HCT116 (cell line): Measurements from ENCODE around the gene EPHB3. TPM values are rescaled to one million over a fixed set of nuclear protein-coding genes. Genes with fewer than 3 reads are reported as not detected.

Experiments
- ATAC-seq: fragments of 200-7000 bp; cut with Tn5 transposase; 2 replicates; pipeline ENCODE4 v1.9.1; 2020; ENCODE audit warnings: mild to moderate bottlenecking, moderate library complexity
- BruUV-seq: library from RNA; stranded (reverse); fragments of 400-500 nt; replicated peaks from 2 replicates; lab custom pipeline; 2021; lab: Mats Ljungman, UMichigan
- CTCF ChIA-PET: fragments of 300-600 bp; sonication (Branson Sonifier 250); formaldehyde crosslinking; loops from one replicate; lab custom pipeline; 2021; ENCODE audit warnings: antibody characterized with exemption; lab: Charles Lee
- POLR2A ChIA-PET: fragments of 300-600, 350-600 bp; sonication (Branson Sonifier 250); formaldehyde crosslinking; loops from one replicate; lab custom pipeline; 2021; ENCODE audit warnings: antibody characterized with exemption; lab: Charles Lee
- RAD21 ChIA-PET, 2 experiments: fragments of 300-600 bp; sonication (Branson Sonifier 250); formaldehyde crosslinking; loops; one replicate each; lab custom pipeline; 2023; ENCODE audit warnings: low total read pairs in 2 of 2; ENCODE audit not compliant: uncharacterized antibody in 2 of 2, unreplicated experiment in 2 of 2, low non-redundant PET in 1 of 2; lab: Charles Lee
- DNase-seq: peaks from one replicate; pipeline ENCODE4 v3.0.0-alpha.2; 2010; ENCODE audit warnings: low read depth, low spot score
- H2AFZ ChIP-seq: fragments of 200-600 bp; shearing (Covaris generic), sonication (generic); 2 replicates; pipeline ENCODE4 v1.6.1; 2017; ENCODE audit warnings: low read depth, mixed run types, mixed read lengths, antibody characterized with exemption, low read length; ENCODE audit not compliant: poor library complexity, severe bottlenecking
- H3K27ac ChIP-seq: 2 replicates; pipeline ENCODE4 v1.5.1; 2012; ENCODE audit warnings: low read depth, low read length
- H3K27me3 ChIP-seq: fragments of 200-600 bp; sonication (generic); 2 replicates; pipeline ENCODE4 v1.6.1; 2016; ENCODE audit warnings: mixed run types, low read length, mixed read lengths; ENCODE audit not compliant: insufficient read depth
- H3K36me3 ChIP-seq, 2 experiments: fragments of 200-500 bp in 1 of 2; fragments of 200-600 bp in 1 of 2; sonication (Bioruptor generic) in 1 of 2; sonication (generic) in 1 of 2; 2 replicates each; pipeline versions ENCODE4 v1.5.1 to v1.6.1; 2014 to 2016; ENCODE audit warnings: low read length in 2 of 2, inconsistent platforms in 1 of 2, mixed read lengths in 1 of 2, mixed run types in 1 of 2; ENCODE audit not compliant: insufficient read depth in 2 of 2, control insufficient read depth in 1 of 2
- H3K4me1 ChIP-seq, 2 experiments: fragments of 200-600 bp in 1 of 2; sonication (generic) in 1 of 2; 2 replicates each; pipeline versions ENCODE4 v1.5.1 to v1.6.1; 2012 to 2017; ENCODE audit warnings: low read length in 2 of 2, inconsistent platforms in 1 of 2, mild to moderate bottlenecking in 1 of 2, mixed read lengths in 1 of 2, mixed run types in 1 of 2, moderate library complexity in 1 of 2; ENCODE audit not compliant: insufficient read depth in 2 of 2, control insufficient read depth in 1 of 2
- H3K4me2 ChIP-seq: fragments of 200-600 bp; sonication (generic); 2 replicates; pipeline ENCODE4 v1.6.1; 2017; ENCODE audit warnings: mixed run types, low read length, mixed read lengths
- H3K4me3 ChIP-seq, 2 experiments: fragments of 200-600 bp in 1 of 2; sonication (generic) in 1 of 2; replicated peaks in 1 of 2; 2 replicates each; pipeline ENCODE4 v1.5.1; 2011 to 2016; ENCODE audit warnings: low read length in 2 of 2, control low read depth in 1 of 2, low read depth in 1 of 2, mild to moderate bottlenecking in 1 of 2, mixed read lengths in 1 of 2, mixed run types in 1 of 2
- H3K79me2 ChIP-seq: fragments of 200-600 bp; sonication (generic); 2 replicates; pipeline ENCODE4 v1.6.1; 2017; ENCODE audit warnings: mild to moderate bottlenecking, mixed run types, low read length, moderate library complexity, mixed read lengths; ENCODE audit not compliant: insufficient read depth
- H3K9ac ChIP-seq: fragments of 200-600 bp; sonication (generic); 2 replicates; pipeline ENCODE4 v1.6.1; 2016; ENCODE audit warnings: low read length, mixed read lengths
- H3K9me2 ChIP-seq: fragments of 200-600 bp; sonication (generic), shearing (Covaris generic); 2 replicates; pipeline ENCODE4 v1.6.1; 2017; ENCODE audit warnings: mixed run types, mild to moderate bottlenecking, moderate library complexity; ENCODE audit not compliant: insufficient read depth
- H3K9me3 ChIP-seq, 2 experiments: fragments of 200-500 bp in 1 of 2; fragments of 200-600 bp in 1 of 2; sonication (Bioruptor generic) in 1 of 2; sonication (generic) in 1 of 2; 2 replicates each; pipeline ENCODE4 v1.6.1; 2014 to 2017; ENCODE audit warnings: low read length in 2 of 2, mixed read lengths in 2 of 2, inconsistent platforms in 1 of 2, low read depth in 1 of 2, mild to moderate bottlenecking in 1 of 2, mixed run types in 1 of 2, moderate library complexity in 1 of 2; ENCODE audit not compliant: control insufficient read depth in 1 of 2, insufficient read depth in 1 of 2
- H4K20me1 ChIP-seq: fragments of 200-600 bp; sonication (generic), shearing (Covaris generic); 2 replicates; pipeline ENCODE4 v1.6.1; 2017; ENCODE audit warnings: mixed run types, mild to moderate bottlenecking, moderate library complexity; ENCODE audit not compliant: insufficient read depth
- CEBPB ChIP-seq: IDR thresholded peaks from 2 replicates; pipeline ENCODE4 v1.6.1; 2012; ENCODE audit warnings: low read depth
- CTCF ChIP-seq, 3 experiments: fragments of 200-600 bp in 1 of 3; sonication (generic) in 1 of 3; IDR thresholded peaks in 2 of 3; conservative IDR thresholded peaks in 1 of 3; 2 replicates each; pipeline ENCODE4 v1.5.1; 2012 to 2017; ENCODE audit warnings: low read depth in 2 of 3, low read length in 2 of 3, antibody characterized with exemption in 1 of 3, borderline replicate concordance in 1 of 3, control low read depth in 1 of 3, mild to moderate bottlenecking in 1 of 3, mixed read lengths in 1 of 3, mixed run types in 1 of 3, moderate library complexity in 1 of 3; ENCODE audit not compliant: insufficient read depth in 1 of 3
- EGR1 ChIP-seq: IDR thresholded peaks from 2 replicates; pipeline ENCODE4 v1.6.1; 2012; ENCODE audit warnings: low read depth
- ELF1 ChIP-seq: IDR thresholded peaks from 2 replicates; pipeline ENCODE4 v1.6.1; 2012; ENCODE audit warnings: low read depth, borderline replicate concordance
- EZH2 ChIP-seq: fragments of 200-600 bp; sonication (generic); IDR thresholded peaks from 2 replicates; pipeline ENCODE4 v1.6.1; 2017; ENCODE audit warnings: antibody characterized with exemption, mixed run types
- JUND ChIP-seq: IDR thresholded peaks from 2 replicates; pipeline ENCODE4 v1.6.1; 2012
- RAD21 ChIP-seq: IDR thresholded peaks from 2 replicates; pipeline ENCODE4 v1.6.1; 2012; ENCODE audit warnings: low read depth, mild to moderate bottlenecking
- ZNF274 ChIP-seq: fragments of 200-500 bp; sonication (Bioruptor generic); IDR thresholded peaks from 2 replicates; pipeline ENCODE4 v1.6.1; 2014; ENCODE audit warnings: mild to moderate bottlenecking, low read depth, low read length, inconsistent platforms
- intact Hi-C: fragments of 100-400 bp; cut with micrococcal nuclease; formaldehyde crosslinking; loops from 2 replicates; pipeline ENCODE4 v1.10.0; 2022
- total RNA-seq: library from RNA; stranded (reverse); gene quantifications from one replicate; pipeline ENCODE4 v1.2.1, GENCODE V29; 2021; ENCODE audit not compliant: unreplicated experiment
- TF ChIP-seq, protein P1 (sequence below): IDR thresholded peaks from 2 replicates; pipeline ENCODE4 v1.6.1; 2012
- TF ChIP-seq, protein P2 (sequence below): IDR thresholded peaks from 2 replicates; pipeline ENCODE4 v1.6.1; 2012; ENCODE audit warnings: low read depth

EPHB3 gene
- total RNA-seq, 1 experiment from 2014 or later: 6.5 TPM

- no peak overlapping the region for H3K4me3 ChIP-seq
- ChIA-PET POLR2A (no interaction called here), RAD21 (no interaction called here), CTCF (interaction anchor here (0.8 kb wide), 1 partner anchor 19 kb away, joined by 3 read pairs; no protein-coding TSS in a partner anchor)
- H4K20me1 ChIP-seq: no peaks in the 10 kb centered on the region
- H3K4me1 ChIP-seq: peaks cover 3 to 17% of the 10 kb centered on the region in 2 experiments; a peak in 2 of 4 replicates
- H3K27ac ChIP-seq: no peak overlapping the region
- ATAC-seq: no peak
- H3K9ac ChIP-seq: no peak overlapping the region
- TF ChIP-seq JUND (no peak), CTCF (IDR thresholded peaks at IDR 0.05 in 2 of 3, conservative IDR thresholded peaks at IDR 0.05 in 1 of 3; ENCODE audit: borderline replicate concordance in 1 of 3, insufficient read depth in 1 of 3, low read depth in 2 of 3, low read length in 2 of 3) (no peak)
- TF ChIP-seq, protein P1, sequence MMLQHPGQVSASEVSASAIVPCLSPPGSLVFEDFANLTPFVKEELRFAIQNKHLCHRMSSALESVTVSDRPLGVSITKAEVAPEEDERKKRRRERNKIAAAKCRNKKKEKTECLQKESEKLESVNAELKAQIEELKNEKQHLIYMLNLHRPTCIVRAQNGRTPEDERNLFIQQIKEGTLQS: no peak
- intact Hi-C loops: no loop called here
- no peak for DNase-seq
- BruUV-seq: no TSS peak
- no peaks in the 10 kb centered on the region for H3K27me3 ChIP-seq
- no peaks in the 10 kb centered on the region for H3K9me2 ChIP-seq
- H3K4me2 ChIP-seq: no peak overlapping the region
- H3K9me3 ChIP-seq: no peaks in the 10 kb centered on the region
- H3K79me2 ChIP-seq: no peaks in the 10 kb centered on the region
- no peaks in the 10 kb centered on the region; a peak in 1 of 4 replicates for H3K36me3 ChIP-seq
- no peak overlapping the region for H2AFZ ChIP-seq
These were observed 17.9 kb downstream of the EPHB3 start for GRCh38 chr3:184579513-184579912.

- ATAC-seq (no peak), DNase-seq (no peak)
- intact Hi-C loops: no loop called here
- TF ChIP-seq ELF1 (no peak), EZH2 (no peak), CTCF (IDR thresholded peaks at IDR 0.05 in 2 of 3, conservative IDR thresholded peaks at IDR 0.05 in 1 of 3; ENCODE audit: borderline replicate concordance in 1 of 3, insufficient read depth in 1 of 3, low read depth in 2 of 3, low read length in 2 of 3) (no peak), CEBPB (no peak), EGR1 (no peak), RAD21 (no peak), ZNF274 (no peak)
- TF ChIP-seq, protein P2, sequence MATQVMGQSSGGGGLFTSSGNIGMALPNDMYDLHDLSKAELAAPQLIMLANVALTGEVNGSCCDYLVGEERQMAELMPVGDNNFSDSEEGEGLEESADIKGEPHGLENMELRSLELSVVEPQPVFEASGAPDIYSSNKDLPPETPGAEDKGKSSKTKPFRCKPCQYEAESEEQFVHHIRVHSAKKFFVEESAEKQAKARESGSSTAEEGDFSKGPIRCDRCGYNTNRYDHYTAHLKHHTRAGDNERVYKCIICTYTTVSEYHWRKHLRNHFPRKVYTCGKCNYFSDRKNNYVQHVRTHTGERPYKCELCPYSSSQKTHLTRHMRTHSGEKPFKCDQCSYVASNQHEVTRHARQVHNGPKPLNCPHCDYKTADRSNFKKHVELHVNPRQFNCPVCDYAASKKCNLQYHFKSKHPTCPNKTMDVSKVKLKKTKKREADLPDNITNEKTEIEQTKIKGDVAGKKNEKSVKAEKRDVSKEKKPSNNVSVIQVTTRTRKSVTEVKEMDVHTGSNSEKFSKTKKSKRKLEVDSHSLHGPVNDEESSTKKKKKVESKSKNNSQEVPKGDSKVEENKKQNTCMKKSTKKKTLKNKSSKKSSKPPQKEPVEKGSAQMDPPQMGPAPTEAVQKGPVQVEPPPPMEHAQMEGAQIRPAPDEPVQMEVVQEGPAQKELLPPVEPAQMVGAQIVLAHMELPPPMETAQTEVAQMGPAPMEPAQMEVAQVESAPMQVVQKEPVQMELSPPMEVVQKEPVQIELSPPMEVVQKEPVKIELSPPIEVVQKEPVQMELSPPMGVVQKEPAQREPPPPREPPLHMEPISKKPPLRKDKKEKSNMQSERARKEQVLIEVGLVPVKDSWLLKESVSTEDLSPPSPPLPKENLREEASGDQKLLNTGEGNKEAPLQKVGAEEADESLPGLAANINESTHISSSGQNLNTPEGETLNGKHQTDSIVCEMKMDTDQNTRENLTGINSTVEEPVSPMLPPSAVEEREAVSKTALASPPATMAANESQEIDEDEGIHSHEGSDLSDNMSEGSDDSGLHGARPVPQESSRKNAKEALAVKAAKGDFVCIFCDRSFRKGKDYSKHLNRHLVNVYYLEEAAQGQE: no peak
- H3K9me2 ChIP-seq: no peaks in the 10 kb centered on the region
- POLR2A ChIA-PET: no interaction called here
- CTCF ChIA-PET: no interaction called here
- H3K27me3 ChIP-seq: no peaks in the 10 kb centered on the region
- no peak overlapping the region for H3K9ac ChIP-seq
- no peak overlapping the region for H3K27ac ChIP-seq
- no peaks in the 10 kb centered on the region for H3K79me2 ChIP-seq
- no peaks in the 10 kb centered on the region; a peak in 1 of 4 replicates for H3K36me3 ChIP-seq
- no TSS peak for BruUV-seq
- H3K4me3 ChIP-seq: no peak overlapping the region
- H2AFZ ChIP-seq: no peak overlapping the region
- no peaks in the 10 kb centered on the region for H3K9me3 ChIP-seq
- no peak overlapping the region for H3K4me2 ChIP-seq
- RAD21 ChIA-PET: no interaction called here
- no peaks in the 10 kb centered on the region for H4K20me1 ChIP-seq
- H3K4me1 ChIP-seq: peaks cover 3 to 11% of the 10 kb centered on the region in 2 experiments; a peak in 2 of 4 replicates
These were observed 18.8 kb downstream of the EPHB3 start for GRCh38 chr3:184580376-184580775.
